HTERT RPE-1 (cell line): ENCODE results near the gene IDH3G.

ENCODE experiments used
- in situ Hi-C: fragments of 300-500 bp; cut with MboI; formaldehyde crosslinking; loops from 4 replicates; pipeline ENCODE4 v1.14.3; 2020; ENCODE audit warnings: low sequenced_read_pairs

The IDH3G gene

DNA sequence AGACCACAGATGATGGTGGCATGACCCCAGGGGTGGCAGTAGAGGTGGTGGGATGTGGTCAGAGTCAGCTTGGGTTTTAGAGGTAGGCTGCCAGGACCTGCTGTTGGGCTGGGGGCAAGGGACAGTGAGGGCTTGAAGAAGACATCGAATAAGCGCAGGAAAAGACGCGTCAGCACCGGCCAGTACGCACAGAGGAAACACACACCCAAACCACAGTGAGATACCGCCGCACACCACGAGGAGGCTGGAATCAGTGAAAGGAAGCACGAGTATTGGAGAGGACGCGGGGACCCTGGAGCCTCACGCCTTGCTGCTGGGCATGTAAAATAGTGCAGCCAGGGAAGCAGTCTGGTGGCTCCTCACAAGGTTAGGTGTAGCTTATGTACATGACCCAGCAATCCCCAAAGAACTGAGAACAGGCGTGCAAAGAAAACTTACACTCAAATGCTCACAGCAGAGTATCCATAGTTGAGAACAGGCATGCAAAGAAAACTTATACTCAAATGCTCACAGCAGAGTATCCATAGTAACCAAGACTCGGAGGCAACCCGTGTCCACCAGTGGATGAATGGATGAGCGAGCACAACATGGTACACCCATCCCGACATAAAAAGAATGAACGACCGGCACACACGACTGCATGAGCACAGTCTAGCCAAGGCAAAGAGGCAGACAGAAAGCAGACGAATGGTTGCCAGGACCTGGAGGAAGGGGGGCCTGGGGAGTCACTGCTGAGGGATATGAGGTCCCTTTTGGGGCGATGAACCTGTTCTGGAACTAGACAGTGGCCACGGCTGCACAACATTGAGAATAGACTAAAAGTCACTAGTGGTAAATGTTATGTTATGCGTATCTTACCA, 22.9 kb upstream of the IDH3G start:
- in situ Hi-C loops = no loop called here

DNA sequence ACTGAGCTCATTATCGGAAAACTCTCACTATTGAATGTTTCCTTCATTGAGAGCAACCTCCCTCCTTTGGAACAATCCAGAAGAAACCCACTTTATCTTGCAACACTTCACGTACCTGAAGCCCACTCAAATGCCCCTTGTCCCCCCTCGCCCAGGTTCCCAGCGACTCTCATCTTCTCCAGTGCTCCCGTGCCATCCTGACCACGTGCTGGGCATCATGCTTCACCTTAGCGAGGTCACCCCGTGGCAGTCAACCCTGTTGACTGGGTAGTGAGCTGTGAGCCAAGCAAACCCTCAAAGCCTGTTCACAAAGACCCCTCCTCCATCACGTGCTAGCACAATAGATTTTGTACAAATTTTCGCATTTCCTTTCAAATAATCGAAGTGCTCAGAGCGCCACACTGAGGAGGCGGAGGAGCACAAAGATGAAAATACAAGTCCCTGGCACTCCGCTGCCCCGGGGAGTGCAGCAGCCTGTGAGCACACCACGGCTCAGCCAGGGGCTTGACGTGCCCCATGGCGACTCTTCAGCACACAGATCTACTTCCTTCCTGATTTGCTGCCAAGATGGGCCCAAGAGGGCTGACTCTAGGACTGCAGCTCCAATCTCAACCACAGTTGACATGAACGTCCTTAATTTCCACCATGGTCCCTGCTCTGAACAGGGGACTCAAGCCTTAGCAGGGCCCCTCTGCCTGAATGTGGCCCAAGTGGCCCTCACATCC, 20.6 kb upstream of the IDH3G start:
- in situ Hi-C loops = no loop called here

- in situ Hi-C loops = no loop called here
These were observed 19.0 kb upstream of the IDH3G start for GRCh38 chrX:153813161-153813560.

- in situ Hi-C loops = no loop called here
These were observed 18.0 kb upstream of the IDH3G start for GRCh38 chrX:153812220-153812619.

GRCh38 chrX:153807976-153808375, 13.8 kb upstream of the IDH3G start:
- in situ Hi-C loops = no loop called here

DNA sequence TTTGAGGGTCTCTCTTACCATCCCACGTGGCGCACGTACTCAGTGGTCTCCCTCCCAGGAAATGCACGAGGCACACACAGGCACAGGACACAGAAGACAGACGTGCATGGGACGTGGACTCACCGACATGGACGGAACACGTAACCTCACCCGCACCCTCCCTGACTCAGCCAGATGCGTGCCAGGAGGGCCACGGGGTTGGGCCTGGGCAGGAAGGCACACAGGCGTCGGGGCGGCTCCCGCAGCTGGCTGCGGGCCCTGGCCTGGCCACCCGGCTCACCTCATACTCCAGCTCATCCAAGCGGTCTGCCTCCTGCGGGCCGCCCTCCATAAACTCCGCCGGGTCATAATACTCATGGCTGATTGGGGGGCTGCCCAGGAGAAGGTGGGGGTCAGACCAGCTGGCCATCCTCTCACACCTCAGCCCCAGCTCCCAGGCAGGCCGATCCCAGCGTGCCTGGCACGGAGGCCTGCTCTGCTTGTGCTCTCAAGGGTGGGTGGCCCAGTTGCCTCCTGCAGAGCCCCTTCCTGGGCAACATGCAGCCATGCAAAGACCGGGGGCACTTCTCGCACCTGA, 12.9 kb upstream of the IDH3G start:
- in situ Hi-C loops = no loop called here

DNA sequence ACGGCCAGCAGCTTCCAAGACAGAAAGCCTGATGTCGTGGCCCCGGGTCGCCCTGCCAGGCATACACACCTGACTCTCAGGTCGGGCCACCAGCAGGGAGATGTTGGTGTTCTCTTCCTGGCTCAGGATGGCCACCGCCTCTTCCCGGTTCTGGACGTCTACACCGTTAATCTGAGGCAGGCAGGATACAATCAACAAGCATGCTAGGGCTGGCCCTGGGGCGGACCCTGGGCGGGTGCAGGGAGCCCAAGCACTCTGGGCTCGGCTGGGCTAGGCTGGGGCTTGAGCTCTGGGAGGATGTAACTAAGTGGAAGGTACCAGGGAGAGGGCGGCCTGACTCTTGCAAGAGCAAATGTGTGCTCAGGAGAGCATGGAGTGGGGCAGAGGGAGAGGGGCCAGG, 11.3 kb upstream of the IDH3G start:
- in situ Hi-C loops = no loop called here

- in situ Hi-C loops = no loop called here
These were observed 10.4 kb upstream of the IDH3G start for GRCh38 chrX:153804621-153805020.

GRCh38 chrX:153804100-153804595, 10.0 kb upstream of the IDH3G start:
- in situ Hi-C loops = no loop called here

DNA sequence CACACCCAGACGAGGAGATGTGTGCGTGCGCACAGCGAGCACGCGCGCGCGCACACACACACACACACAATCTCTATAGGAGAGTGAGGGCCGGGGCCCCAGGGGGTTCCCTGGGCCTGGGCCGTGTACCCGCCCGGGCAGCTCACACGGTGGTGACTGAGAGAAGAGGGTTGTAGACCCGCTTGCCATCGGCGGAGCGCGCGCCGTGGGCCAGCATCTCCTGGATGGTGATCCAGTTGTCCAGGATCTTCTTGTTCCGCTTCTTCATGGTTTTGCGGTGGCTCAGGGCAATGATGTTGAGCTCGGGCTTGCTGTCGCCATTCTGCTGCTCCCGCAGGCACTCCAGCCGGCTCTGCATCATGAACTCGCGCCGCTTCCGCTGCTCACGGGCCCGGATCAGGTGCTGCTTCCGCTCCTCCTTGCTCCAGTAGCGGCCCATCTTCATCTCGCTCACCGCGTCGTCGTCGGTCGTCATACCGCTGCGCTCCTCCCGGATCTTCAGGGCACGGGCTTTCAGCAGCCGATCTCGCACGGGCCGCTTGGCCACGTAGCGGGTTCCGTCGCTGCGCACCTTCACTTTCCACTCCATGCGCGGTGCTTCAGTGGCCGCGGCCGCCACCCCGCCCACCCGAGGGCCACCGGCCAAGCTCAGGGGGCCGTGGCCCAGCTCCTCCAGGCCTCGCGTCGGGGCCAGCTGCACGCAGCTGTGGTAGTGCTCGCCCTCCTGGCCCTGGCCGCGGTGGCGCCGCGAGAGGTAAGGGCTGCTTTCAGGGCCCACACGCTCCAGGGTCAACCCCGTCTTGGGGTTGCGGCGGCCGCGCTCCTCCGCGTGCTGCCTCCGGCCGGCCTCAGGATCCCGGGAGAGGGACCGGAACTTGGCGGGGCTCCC, 9.3 kb upstream of the IDH3G start:
- in situ Hi-C loops = no loop called here

- in situ Hi-C loops = no loop called here
These were observed 8.4 kb upstream of the IDH3G start for GRCh38 chrX:153802513-153803045.

- in situ Hi-C loops = no loop called here
These were observed 7.5 kb upstream of the IDH3G start for GRCh38 chrX:153801669-153802068.

DNA sequence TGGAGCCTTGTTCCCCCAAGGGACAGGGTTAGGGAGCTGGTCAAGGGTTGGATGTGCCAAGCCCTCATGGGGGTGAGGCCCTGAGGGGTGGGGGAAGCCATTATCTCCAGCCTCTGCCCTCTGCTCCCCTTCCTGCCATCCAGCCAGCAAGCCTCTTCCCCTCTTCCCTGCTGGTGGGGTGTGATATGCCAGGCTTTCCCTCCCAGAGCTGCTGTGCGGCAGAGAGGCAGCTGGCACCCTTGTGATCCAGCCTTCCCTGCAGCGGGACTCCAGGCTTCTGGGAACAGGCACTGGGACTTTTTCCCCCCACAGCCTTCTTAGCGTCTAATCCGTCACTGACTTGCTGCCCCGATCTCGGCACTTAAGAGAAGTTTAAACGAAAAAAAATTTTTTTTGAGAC, 6.6 kb upstream of the IDH3G start:
- in situ Hi-C loops = no loop called here

GRCh38 chrX:153800177-153800722, 6.1 kb upstream of the IDH3G start:
- in situ Hi-C loops = no loop called here

- in situ Hi-C loops = no loop called here
These were observed 5.2 kb upstream of the IDH3G start for GRCh38 chrX:153799326-153799725.

- in situ Hi-C loops = no loop called here
These were observed 3.3 kb upstream of the IDH3G start for GRCh38 chrX:153797415-153798015.

DNA sequence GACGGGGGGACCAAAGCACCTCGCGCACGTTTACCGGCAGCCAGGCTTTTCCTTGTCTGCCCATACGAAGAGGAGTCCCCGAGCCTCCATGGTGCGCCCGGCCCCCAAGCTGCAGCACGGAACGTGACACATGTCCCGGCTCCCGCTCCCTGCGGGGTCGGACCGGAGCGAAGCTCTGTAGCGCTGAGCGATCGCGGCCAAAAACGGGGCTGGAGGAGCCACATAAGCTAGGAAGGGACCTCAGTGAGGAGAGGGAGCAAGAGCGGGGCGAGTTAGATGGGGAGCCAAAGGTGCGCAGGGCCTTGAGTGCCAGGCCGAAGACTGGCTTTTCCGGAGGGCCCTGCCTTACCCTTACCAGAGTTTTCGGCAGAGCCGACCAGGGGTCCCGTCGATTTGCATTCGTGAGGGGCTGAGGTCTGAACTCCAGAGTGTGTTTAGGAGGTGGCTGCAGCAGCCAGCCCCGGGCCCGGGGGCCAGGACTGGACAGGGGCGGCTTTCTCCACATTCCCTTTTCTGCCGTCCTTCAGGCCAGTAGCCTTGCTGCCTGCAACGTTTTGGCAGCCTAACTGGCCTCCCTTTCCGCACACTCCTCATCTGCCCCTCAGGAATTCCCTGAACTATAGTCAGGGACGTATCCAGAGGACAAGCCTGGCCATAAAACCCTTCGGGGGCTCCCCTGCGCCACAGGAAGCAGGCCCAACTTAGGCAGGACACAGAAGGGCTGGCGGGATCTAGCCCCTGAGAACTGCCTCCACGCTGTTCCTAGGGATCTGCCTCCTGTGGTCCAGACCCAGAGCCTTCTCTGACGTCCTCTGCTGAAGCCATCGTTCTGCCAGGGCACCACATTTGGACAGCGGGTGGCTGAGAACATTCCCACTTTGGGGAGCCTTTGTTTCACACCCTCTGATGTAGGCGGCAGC, 982 bp upstream of the IDH3G start:
- in situ Hi-C loops = no loop called here

DNA sequence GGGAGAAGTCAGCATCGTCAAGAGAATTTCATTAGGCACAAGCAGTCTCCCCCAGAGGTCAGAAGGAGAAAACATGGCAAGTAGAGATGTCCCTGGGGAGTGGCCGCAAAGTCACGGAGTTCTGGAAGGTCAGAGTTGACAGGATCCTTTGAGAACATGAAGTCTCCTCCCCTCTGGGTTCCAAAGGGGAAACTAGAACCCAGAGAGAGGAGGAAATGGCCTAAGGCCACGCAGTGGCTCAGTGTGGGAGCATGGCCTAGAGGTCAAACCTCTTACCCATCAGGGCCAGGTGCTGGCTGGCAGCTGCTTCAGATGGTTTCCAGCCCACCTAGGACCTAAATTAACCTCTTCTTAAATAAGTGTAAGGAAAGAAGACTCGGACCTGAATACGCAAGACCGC, 884 bp downstream of the IDH3G start:
- in situ Hi-C loops = no loop called here

- in situ Hi-C loops = no loop called here
These were observed 1.8 kb downstream of the IDH3G start for GRCh38 chrX:153792368-153792767.
